Endothelial cell of umbilical vein (primary cell): ENCODE measurements around the gene AUH. TPM values are rescaled to one million over a fixed set of nuclear protein-coding genes. Genes with fewer than 3 reads are reported as not detected.

Experiments
- BruUV-seq: library from RNA; stranded (reverse); fragments of 400-500 nt; replicated peaks from 2 replicates; lab custom pipeline; 2021; lab: Mats Ljungman, UMichigan
- CTCF ChIA-PET: fragments of 300-600, 350-600 bp; sonication (Branson Sonifier 250); formaldehyde crosslinking; loops from one replicate; lab custom pipeline; 2021; ENCODE audit warnings: antibody characterized with exemption, inconsistent platforms; lab: Charles Lee
- POLR2A ChIA-PET: fragments of 300-600, 350-600 bp; sonication (Branson Sonifier 250); formaldehyde crosslinking; loops from one replicate; lab custom pipeline; 2021; ENCODE audit warnings: antibody characterized with exemption, inconsistent platforms; lab: Charles Lee
- DNase-seq: peaks from one replicate; pipeline ENCODE4 v3.0.0-alpha.2; 2011; ENCODE audit warnings: low read depth, low spot score
- FAIRE-seq: peaks from 2 replicates; lab custom pipeline; 2011; peaks lifted over from hg19 to GRCh38; lab: Jason Lieb, UNC
- H2AFZ ChIP-seq: 2 replicates; pipeline ENCODE4 v1.6.0; 2012; ENCODE audit warnings: low read depth, low read length, control low read depth, inconsistent platforms
- H3K27ac ChIP-seq: 2 replicates; pipeline ENCODE4 v1.5.1; 2011; ENCODE audit warnings: low read depth, mild to moderate bottlenecking, control low read depth, low read length, moderate library complexity; ENCODE audit not compliant: insufficient read depth
- H3K27me3 ChIP-seq, 2 experiments: 2 replicates each; pipeline versions ENCODE4 v1.6.0 to v1.6.1; 2011; ENCODE audit warnings: low read length in 2 of 2, mixed read lengths in 1 of 2; ENCODE audit not compliant: control insufficient read depth in 2 of 2, insufficient read depth in 2 of 2
- H3K36me3 ChIP-seq, 2 experiments: 2 replicates in 1 of 2; 3 replicates in 1 of 2; pipeline ENCODE4 v1.5.1; 2011; ENCODE audit warnings: low read length in 2 of 2, mild to moderate bottlenecking in 1 of 2, moderate library complexity in 1 of 2; ENCODE audit not compliant: control insufficient read depth in 2 of 2, insufficient read depth in 2 of 2; ENCODE audit errors: extremely low read depth in 1 of 2
- H3K4me1 ChIP-seq: 3 replicates; pipeline ENCODE4 v1.5.1; 2011; ENCODE audit warnings: mild to moderate bottlenecking, low read length; ENCODE audit not compliant: control insufficient read depth, insufficient read depth; ENCODE audit errors: extremely low read depth
- H3K4me2 ChIP-seq: 2 replicates; pipeline ENCODE4 v1.6.1; 2011; ENCODE audit warnings: low read length, control low read depth, mixed read lengths; ENCODE audit not compliant: insufficient read depth
- H3K4me3 ChIP-seq, 3 experiments: fragments of 200-600 bp in 1 of 3; sonication (generic), shearing (Covaris generic) in 1 of 3; replicated peaks in 1 of 3; 2 replicates each; pipeline ENCODE4 v1.5.1; 2011 to 2016; ENCODE audit warnings: control low read depth in 3 of 3, low read length in 3 of 3, mild to moderate bottlenecking in 2 of 3, inconsistent platforms in 1 of 3, low read depth in 1 of 3, moderate library complexity in 1 of 3; ENCODE audit not compliant: insufficient read depth in 1 of 3
- H3K79me2 ChIP-seq: 2 replicates; pipeline ENCODE4 v1.6.0; 2012; ENCODE audit warnings: low read length, inconsistent platforms; ENCODE audit not compliant: control insufficient read depth, insufficient read depth
- H3K9ac ChIP-seq: replicated peaks from 2 replicates; pipeline ENCODE3; 2011; ENCODE audit warnings: low read length, control low read depth; ENCODE audit not compliant: insufficient read depth; ENCODE audit errors: extremely low read depth
- H3K9me1 ChIP-seq: replicated peaks from 3 replicates; pipeline ENCODE4 v1.6.0; 2011; ENCODE audit warnings: mild to moderate bottlenecking, low read length; ENCODE audit not compliant: control insufficient read depth, insufficient read depth; ENCODE audit errors: extremely low read depth
- H3K9me3 ChIP-seq: replicated peaks from 2 replicates; pipeline ENCODE4 v1.5.1; 2012; ENCODE audit warnings: low read length, inconsistent platforms; ENCODE audit not compliant: control insufficient read depth, insufficient read depth
- H4K20me1 ChIP-seq: replicated peaks from 2 replicates; pipeline ENCODE3; 2011; ENCODE audit warnings: mild to moderate bottlenecking, low read length; ENCODE audit not compliant: control insufficient read depth, insufficient read depth; ENCODE audit errors: extremely low read depth
- EZH2 ChIP-seq: IDR thresholded peaks from 2 replicates; pipeline ENCODE4 v1.6.1; 2012; ENCODE audit warnings: borderline replicate concordance, low read depth, mild to moderate bottlenecking, moderate library complexity, low read length, inconsistent platforms; ENCODE audit not compliant: severe bottlenecking
- FOS ChIP-seq: IDR thresholded peaks from 2 replicates; pipeline ENCODE4 v1.6.1; 2011; ENCODE audit warnings: mild to moderate bottlenecking, low read length, moderate library complexity, borderline replicate concordance; ENCODE audit not compliant: insufficient read depth
- GATA2 ChIP-seq: IDR thresholded peaks from 2 replicates; pipeline ENCODE4 v1.7.0; 2011; ENCODE audit warnings: low read depth, mild to moderate bottlenecking, moderate library complexity, mixed read lengths, low read length; ENCODE audit not compliant: insufficient read length, insufficient read depth
- JUN ChIP-seq: IDR thresholded peaks from 2 replicates; pipeline ENCODE4 v1.6.1; 2011; ENCODE audit warnings: borderline replicate concordance, low read depth; ENCODE audit not compliant: insufficient read length, insufficient read depth
- MAX ChIP-seq: IDR thresholded peaks from 2 replicates; pipeline ENCODE4 v1.6.1; 2011; ENCODE audit not compliant: insufficient read depth, insufficient read length
- MYC ChIP-seq: IDR thresholded peaks from one replicate; pipeline ENCODE4 v1.6.1; 2011; ENCODE audit warnings: mild to moderate bottlenecking, low read depth, low read length
- POLR2A ChIP-seq: IDR thresholded peaks from 2 replicates; pipeline ENCODE4 v1.6.1; 2012; ENCODE audit warnings: low read depth, mild to moderate bottlenecking, control low read depth, low read length
- POLR2AphosphoS5 ChIP-seq: IDR thresholded peaks from 2 replicates; pipeline ENCODE4 v1.6.1; 2012; ENCODE audit warnings: low read depth, mild to moderate bottlenecking, control low read depth, low read length, moderate library complexity; ENCODE audit not compliant: insufficient read depth
- dilution Hi-C: fragments of 300-500 bp; cut with MboI; formaldehyde crosslinking; loops from one replicate; pipeline ENCODE4 v1.15.0; 2019; ENCODE audit warnings: low sequenced_read_pairs; ENCODE audit not compliant: extremely low pct_ligation_motif_present
- intact Hi-C: fragments of 100-400 bp; cut with micrococcal nuclease; formaldehyde crosslinking; loops from one replicate; pipeline ENCODE4 v1.10.0; 2022
- polyA plus RNA-seq, 4 experiments: library from polyadenylated mRNA; depleted of rRNA in 3 of 4; stranded (reverse) in 3 of 4; unstranded in 1 of 4; fragments of >200 nt; gene quantifications; 2 replicates each; pipeline versions ENCODE4 v1.2.1 to v1.2.3, GENCODE V29; 2011 to 2012; ENCODE audit warnings: missing spikeins in 1 of 4
- total RNA-seq: library from RNA; stranded (reverse); gene quantifications from 2 replicates; pipeline ENCODE4 v1.2.3, GENCODE V29; 2021
- TF ChIP-seq, protein P1 (sequence below), 2 donors: IDR thresholded peaks; 1 replicate in 1 of 2; 2 replicates in 1 of 2; pipeline ENCODE4 v1.5.1; 2011; ENCODE audit warnings: low read length in 2 of 2, mild to moderate bottlenecking in 2 of 2, moderate library complexity in 2 of 2, control low read depth in 1 of 2, inconsistent platforms in 1 of 2, low read depth in 1 of 2; ENCODE audit not compliant: insufficient read depth in 1 of 2; ENCODE audit errors: extremely low read depth in 1 of 2

The AUH gene
- total and polyA plus RNA-seq, 2 donors (not counting 3 experiments of a cell fraction or from before 2014, with no cell fraction given) = 2.3 to 9.2 TPM

- Histone ChIP-seq H3K4me1 (no peaks in the 10 kb centered on the region), H3K4me3 (no peak overlapping the region), H3K9ac (no peak overlapping the region), H3K9me3 (no peaks in the 10 kb centered on the region), H3K27me3 (no peaks in the 10 kb centered on the region), H3K4me2 (no peak overlapping the region), H3K36me3 (no peaks in the 10 kb centered on the region), H2AFZ (no peak overlapping the region), H3K9me1 (no peaks in the 10 kb centered on the region), H3K79me2 (no peaks in the 10 kb centered on the region), H4K20me1 (no peaks in the 10 kb centered on the region), H3K27ac (no peak overlapping the region)
- TF ChIP-seq POLR2A (no peak), JUN (no peak), GATA2 (no peak), FOS (no peak), MYC (no peak), EZH2 (no peak), MAX (no peak), POLR2AphosphoS5 (no peak)
- TF ChIP-seq, protein P1, sequence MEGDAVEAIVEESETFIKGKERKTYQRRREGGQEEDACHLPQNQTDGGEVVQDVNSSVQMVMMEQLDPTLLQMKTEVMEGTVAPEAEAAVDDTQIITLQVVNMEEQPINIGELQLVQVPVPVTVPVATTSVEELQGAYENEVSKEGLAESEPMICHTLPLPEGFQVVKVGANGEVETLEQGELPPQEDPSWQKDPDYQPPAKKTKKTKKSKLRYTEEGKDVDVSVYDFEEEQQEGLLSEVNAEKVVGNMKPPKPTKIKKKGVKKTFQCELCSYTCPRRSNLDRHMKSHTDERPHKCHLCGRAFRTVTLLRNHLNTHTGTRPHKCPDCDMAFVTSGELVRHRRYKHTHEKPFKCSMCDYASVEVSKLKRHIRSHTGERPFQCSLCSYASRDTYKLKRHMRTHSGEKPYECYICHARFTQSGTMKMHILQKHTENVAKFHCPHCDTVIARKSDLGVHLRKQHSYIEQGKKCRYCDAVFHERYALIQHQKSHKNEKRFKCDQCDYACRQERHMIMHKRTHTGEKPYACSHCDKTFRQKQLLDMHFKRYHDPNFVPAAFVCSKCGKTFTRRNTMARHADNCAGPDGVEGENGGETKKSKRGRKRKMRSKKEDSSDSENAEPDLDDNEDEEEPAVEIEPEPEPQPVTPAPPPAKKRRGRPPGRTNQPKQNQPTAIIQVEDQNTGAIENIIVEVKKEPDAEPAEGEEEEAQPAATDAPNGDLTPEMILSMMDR (IDR thresholded peaks at IDR 0.05; ENCODE audit: extremely low read depth in 1 of 2, insufficient read depth in 1 of 2, low read depth in 1 of 2, low read length in 2 of 2) = no peak
- CTCF ChIA-PET = interaction anchor here (1.1 to 1.2 kb wide), 2 partner anchors 11 to 42 kb away, joined by 3 read pairs; no protein-coding TSS in a partner anchor
- POLR2A ChIA-PET = no interaction called here
- DNase-seq (peak; percentile 21), FAIRE-seq (no peak)
- intact Hi-C loops = no loop called here
- dilution Hi-C loops = no loop called here
- no TSS peak for BruUV-seq
These were observed 153.8 kb downstream of the AUH start for GRCh38 chr9:91207729-91208418.
